ENCODE measurements around the gene CDC34. TPM values are rescaled to one million over a fixed set of nuclear protein-coding genes. Genes with fewer than 3 reads are reported as not detected.

Gene CDC34
- total RNA-seq, 1 donor from 2014 or later: 111 TPM

DNA sequence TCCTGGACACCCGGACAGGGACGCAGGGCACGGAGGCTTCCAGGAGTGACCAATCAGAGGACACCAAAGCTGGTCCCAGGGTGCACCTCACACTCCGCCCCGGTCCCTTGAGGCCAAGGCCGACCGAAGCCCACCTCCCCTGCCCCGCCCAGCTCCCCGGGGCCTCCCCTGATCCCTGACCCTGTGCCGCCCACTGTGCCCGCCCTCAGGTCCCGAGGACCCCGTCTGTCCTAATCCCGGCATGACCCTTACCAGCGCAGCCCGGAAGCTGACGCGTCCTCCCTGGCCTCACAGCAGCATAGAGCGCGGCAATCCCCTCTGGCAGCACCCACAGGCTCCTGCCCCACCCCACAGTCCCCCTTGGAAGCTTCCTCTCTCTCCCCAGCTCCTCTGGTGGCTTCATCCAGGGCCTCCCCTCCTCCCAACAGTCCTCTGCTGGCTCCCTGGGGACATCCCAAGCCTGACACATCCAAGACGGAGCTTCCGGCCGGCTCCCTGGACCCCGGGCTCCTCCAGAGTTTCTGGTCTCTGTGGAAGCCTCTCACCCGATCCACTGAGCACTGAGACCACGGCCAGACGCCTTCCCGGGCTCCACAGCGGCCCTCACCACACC, 7.4 kb upstream of the CDC34 start:
- DNase-seq: no peak

DNA sequence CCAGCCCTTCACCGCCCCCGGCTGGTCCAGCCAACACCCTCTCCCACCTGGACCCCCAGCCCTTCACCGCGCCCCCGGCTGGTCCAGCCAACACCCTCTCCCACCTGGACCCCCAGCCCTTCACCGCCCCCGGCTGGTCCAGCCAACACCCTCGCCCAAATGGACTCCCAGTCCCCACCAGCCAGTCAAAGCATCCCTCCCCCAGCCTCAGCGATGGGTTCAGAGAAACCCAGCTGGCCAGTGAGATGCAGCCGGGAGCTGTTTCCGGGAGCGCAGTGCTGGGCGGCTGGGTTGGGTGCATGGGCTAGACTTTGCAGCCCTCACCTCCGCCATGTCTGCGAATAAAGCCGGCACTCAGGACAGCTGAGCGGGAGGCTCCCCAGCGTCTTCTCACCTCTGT, 6.5 kb upstream of the CDC34 start:
- no peak for DNase-seq

DNA sequence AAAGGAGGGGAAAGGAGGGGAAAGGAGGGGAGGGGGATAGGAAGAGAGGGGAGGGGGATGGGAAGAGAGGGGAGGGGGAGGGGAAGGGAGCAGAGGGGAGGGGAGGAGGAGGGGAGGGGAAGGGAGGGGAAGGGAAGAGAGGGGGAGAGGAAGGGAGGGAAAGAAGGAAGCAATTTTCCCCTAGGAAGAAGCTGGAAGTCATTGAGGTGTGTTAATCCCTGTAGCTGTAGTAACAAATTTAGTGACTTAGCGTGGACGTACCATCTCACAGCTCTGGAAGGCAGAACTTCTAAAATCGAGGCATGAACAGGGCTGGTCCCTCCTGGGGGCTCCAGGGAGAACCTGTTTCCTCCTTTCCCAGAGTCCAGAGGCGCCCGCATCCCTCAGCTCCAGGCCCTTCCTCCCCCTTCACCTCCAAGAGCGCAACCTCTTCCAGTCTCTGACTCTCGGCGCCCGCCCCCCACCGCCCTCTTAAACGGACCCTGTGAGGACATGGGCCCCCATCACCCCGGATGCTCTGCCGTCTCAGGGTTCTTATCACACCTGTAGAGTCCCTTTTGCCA, 5.6 kb upstream of the CDC34 start:
- no peak for DNase-seq

DNA sequence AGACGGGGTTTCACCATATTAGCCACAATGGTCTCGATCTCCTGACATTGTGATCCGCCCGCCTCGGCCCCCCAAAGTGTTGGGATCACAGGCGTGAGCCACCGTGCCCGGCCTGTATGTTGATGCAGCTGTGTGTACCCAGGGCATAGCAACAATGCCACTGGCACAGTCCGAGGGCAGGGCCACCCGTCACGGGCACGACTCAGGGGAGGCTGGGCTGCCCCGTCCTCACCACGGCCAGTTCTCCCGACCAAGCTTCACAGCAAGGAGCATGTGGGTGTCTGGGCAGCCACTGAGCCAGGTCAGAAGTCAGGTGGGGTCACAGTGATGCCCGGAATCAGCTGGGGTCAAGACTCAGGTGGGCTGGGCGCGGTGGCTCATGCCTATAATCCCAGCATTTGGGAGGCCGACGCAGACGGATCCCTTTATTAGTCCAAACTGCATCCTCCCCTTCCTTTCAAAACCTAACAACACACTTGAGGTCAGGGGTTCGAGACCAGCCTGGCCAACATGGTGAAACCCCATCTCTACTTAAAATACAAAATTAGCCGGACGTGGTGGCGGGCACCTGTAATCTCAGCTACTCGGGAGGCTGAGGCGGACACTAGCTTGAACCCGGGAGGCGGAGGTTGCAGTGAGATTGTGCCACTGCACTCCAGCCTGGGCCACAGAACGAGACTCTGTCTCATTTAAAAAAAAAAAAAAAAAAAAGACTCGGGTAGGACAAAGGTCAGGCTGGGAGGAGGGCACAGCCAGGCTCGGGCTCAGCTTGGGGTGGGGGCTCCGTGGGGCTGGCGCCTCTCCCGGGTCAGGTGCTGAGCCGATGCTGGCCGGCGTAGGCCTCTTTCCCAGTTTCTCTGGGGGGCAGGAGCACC, 1.2 kb upstream of the CDC34 start:
- no peak for DNase-seq

DNA sequence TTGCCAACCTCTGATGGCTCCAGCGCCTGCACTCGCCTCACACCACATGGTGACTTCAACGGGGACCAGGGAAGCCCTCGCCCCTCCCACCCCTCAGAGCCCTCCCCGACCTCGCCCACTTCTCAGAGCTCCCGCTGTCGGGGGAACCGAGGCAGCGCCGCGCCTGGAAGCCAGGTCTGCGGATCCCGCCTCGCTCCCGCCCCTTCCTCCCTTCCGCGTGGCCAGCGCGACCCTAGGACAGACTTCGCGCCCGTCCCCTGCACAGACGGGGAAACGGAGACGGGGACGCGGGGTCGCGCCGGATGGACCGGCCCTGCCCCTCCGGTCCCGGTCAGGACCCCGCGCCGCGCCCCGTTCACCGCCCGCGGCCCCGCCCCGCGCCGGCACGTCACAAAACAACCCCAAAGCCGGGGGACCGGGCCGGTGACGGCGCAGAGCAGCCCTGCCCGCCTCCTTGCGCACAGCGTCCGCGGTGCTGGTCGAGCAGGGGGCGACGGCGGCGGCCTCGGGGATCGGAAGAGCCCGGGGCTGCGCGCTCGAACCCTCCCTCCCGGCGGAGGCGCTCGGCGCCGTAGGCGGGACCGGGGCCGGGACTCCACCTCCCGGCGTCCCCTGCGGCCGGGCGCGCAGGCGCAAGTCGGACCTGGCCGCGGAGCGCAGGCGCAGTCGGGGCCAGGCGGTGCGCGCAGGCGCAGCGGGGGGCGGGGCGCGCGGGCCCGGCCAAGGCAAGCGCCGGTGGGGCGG, 379 bp upstream of the CDC34 start:
- peak; percentile 86 for DNase-seq

DNA sequence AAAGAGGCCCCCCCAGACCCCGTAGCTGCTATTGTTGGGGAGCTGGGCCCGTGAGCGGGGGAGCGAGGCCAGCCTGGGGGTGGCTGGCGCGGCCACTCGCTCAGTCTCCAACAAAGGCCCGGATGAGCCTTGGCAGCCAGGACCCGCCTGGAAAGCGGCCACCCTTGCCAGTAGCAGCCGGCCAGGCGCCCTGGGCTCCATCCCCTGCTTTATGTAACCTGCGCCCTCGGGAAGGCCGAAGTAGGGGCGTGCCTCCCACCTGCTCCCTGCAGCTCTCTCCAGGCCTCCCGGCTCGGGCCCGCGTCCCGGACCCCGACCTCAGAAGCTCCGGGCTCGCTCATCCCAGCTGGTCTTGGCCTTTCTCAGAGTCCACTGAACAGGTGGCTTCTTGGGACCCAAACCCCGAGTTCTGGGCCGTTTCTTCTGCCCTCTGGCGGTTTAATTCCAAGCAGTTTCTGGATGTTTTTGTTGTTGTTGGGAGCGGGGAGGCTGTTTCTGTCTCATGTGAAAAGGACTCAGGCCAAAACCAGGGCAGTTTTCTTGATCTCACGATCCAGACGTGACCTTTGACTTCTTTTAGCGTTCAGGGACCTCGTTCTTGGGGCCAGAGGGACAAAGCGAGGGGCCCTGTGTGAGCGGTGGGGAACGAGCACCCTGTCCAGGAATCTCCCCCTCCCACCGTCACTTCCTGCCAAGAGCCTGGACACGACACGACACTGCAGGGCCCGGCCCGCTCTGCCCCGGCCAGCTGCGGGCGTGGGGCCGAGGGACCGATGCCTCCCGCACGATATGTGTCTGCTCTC, 1.2 kb downstream of the CDC34 start:
- peak; percentile 82 for DNase-seq

DNA sequence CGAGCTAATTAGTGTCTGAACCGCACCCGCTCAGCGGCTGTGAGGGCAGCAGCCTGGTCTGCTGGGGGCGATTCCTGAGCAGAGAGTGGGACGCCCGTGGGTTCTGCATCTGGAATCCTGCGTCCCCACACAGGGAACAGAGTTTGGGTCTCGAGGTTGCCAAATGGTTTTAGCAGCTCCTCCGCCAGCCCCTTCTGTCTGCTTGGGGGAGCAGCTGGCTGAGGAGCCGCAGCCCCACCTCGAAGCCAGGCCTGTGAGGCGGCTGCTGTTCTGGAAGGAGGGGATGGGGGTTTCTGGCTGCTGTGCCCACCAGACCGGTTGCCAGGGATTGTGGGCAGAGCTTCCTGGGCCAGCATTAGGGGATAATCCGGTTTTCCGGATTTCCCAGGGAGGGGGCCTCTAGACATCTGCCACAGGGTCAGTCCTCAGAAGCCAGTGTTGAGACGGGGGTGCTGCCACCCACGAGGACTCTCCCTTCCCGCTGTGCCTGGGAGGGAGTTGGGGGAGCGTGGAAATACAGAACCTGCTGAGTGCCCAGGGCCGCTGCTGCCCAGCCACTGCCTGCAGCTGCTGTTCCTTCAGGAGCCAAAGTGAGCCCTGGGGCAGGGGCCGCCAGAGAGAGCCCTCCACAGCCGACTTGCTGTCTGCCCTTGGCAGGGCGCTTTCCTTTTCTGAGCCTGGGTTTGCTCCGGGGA, 2.0 kb downstream of the CDC34 start:
- DNase-seq: peak; percentile 19

DNA sequence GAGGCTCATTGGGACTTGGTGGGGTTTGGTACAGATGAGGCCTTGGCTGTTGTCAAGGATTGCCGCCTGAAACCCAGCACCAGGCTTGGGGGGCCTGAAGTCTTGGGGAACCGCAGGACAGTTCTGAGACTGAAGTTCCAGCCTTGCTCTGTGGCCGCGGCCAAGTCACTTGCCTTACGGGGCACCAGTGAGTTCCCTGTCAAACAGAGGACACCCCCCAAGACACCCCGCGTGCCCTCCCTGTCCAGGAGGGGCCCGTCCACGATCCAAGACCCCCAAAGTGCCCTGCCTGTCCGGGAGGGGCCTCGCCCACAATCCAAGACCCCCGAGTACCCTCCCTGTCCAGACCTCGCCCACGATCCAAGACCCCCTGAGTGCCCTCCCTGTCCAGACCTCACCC, 2.5 kb downstream of the CDC34 start:
- DNase-seq: no peak

DNA sequence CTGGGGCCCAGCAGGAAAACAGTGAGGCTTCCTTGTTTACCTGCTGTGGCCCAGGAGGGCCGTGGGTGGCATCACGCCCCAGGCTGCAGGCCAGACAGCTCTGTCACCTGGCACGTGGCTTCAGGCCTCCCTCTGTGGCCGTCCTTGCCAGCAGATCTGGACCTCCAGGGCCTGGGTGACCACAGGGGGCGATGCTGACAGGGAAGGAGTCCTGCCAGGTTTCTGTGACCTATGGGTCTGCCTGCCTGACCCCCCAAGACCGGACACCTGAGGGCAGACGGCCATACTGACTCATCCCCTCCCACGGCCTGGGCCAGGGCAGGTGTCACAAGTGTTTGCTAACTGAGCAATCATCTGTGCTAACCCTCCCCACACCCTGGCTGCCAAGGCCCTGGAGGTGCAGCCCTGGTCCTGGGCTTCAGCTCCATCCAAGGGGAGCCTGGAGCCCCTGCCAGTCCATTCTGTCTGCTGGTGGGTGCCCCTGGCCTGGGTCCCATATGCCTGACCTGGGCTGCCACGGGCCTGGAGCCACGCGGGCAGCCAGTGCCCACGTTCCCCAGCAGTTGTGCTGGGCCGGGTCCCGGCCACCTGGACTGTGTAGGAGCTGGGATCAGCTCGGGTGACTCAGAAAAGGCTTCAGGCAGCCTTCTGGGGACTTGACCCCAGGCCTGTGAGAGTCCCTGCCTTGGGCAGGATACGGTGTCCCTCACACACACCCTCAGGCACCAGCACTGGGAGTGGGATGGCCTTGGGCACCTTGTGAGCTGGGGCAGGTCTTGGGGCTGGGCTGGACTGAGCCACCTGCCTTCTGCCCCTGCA, 3.7 kb downstream of the CDC34 start:
- peak; percentile 26 for DNase-seq

DNA sequence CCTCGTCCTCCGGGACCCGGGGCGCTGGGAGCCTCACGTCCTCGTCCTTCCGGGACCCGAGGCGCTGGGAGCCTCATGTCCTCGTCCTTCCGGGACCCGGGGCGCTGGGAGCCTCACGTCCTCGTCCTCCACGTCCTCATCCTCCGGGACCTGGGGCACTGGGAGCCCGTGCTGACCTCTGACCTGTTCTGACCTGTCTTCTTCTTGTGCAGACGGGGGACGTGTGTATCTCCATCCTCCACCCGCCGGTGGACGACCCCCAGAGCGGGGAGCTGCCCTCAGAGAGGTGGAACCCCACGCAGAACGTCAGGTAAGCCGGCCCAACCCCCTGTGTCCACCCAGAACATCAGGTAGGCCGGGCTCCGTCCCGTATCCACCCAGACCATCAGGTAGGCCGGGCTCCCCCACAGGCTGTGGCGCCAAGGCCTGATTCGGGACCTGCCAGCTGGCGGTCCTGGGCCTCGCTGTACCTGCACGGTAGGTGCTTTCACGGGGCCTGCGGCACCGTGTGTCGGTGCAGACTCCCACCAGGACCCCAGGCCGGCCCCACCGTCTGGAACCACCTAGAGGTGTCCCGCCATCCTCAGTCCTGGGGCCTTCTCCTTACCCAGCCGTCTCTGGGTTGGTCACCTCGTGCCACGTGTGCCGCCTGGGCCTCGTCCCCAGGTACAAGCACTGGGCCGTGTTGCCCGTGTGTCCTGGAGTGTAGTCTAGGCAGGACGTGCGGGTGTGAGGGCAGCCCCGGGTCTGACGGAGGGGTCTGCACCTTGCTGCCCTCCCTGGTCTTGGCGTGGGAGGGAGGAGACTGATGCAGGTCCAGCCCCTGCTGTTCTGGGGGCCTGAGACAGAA, 4.7 kb downstream of the CDC34 start:
- no peak for DNase-seq

DNA sequence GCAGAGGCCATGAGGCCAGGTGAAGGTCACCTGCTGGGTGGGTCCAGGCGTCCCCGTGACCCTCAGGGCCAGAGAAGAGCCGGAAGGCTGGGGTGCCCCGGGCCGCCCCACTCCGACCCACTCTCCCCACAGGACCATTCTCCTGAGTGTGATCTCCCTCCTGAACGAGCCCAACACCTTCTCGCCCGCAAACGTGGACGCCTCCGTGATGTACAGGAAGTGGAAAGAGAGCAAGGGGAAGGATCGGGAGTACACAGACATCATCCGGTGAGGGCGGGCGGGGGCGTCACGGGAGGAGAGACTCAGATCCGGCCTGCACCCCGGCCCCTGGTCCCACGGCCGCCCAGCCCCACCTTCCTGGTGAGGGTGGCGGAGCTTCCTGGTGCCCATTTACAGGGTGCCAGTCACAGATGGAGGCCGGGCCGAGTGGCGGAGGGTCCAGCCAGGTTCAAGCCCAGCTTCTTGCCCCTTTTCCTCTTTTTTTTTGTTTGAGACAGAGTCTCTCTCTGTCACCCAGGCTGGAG, 5.4 kb downstream of the CDC34 start:
- DNase-seq: no peak

DNA sequence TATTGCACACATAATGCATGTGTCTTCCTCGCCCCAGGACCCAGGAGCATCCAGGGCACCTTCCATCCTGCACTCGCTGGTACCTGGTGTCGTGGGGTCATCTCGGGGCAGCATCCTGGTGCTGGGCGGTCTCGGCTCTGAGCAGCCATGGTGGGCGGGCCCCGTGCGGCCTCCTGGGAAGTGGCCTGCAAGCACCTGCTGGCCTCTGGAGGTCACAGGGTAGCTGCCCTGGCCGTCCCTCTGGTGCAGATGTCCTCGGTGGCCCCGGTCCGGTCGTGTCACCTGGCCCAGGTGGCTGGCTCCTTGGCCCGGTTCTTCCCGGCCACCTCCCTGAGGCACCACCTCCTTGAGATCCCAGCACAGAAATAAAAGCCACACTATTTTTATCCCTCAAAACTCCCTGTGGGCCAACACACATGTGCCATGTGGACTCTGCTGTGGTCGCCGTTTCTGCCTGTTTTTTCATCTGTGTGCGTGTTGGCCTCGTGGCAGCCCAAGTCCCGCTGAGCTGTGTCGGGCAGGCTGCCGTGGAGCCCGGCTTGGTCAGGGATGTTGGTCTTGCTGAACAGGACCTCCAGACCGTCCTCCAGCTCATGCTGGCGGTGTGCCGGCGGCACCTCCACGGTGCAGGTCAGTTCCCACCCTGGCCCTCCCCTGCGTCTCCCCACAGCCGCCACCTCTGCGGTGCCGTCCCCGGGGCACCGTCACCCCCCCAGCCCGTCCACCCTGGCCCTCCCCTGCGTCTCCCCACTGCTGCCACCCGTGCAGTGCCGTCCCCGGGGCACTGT, 7.3 kb downstream of the CDC34 start:
- DNase-seq: no peak

DNA sequence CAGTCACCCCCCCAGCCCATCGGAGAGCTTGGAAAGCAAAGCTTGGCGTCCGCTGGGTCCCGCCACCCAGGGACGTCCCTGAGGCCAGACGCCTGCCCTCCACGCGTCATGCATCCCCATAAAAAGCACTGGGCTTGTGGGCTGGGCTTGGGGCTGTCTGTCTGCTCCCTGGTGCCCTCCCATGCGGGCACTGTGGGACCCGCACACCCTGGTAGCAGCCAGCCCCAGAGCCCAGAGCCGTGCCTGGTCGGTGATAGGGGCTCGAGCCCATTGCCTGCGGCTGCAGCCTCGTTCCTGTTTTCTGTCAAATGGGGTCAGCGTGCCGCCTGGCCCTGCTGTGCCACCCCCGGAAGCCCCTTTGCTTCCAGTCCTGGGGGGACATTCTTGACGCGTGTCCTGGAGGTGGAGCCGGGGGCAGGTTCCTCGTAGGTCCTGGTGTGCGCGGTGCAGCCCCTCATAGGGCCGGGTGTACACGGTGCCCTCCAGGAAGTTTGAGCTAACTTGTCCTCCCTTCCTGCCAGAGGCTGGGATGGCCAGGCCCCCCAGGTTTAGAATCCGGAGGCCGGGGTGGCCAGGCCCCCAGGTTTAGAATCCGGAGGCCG, 8.0 kb downstream of the CDC34 start:
- no peak for DNase-seq

DNA sequence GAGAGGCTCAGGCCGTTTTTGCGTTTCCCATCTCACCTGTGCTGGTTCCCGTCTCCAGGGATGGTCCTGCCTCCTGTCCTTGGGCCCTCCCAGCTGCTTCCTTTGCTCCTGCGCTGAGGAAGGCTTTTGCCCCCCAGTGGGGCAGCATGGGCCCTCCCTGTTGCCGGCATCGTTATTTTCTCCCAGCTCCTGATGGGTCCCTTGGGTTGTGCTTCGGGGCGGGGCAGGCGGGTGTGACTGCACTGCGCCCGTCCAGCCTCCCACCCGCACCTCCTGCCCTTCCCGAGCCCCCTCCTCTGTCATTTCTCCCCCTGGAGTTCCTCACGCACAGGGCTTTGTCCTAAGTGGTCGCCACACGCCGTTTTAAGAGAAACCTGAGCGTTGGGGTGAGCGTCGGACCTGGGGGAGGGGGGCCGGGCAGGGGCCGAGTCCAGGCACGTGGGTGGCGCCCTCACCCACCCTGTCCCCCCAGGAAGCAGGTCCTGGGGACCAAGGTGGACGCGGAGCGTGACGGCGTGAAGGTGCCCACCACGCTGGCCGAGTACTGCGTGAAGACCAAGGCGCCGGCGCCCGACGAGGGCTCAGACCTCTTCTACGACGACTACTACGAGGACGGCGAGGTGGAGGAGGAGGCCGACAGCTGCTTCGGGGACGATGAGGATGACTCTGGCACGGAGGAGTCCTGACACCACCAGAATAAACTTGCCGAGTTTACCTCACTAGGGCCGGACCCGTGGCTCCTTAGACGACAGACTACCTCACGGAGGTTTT, 9.5 kb downstream of the CDC34 start:
- DNase-seq: no peak

DNA sequence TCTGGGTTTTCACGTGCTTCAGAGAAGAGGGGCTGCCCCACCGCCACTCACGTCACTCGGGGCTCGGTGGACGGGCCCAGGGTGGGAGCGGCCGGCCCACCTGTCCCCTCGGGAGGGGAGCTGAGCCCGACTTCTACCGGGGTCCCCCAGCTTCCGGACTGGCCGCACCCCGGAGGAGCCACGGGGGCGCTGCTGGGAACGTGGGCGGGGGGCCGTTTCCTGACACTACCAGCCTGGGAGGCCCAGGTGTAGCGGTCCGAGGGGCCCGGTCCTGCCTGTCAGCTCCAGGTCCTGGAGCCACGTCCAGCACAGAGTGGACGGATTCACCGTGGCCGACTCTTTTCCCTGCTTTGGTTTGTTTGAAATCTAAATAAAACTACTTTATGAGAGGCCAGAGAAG, 10.1 kb downstream of the CDC34 start:
- no peak for DNase-seq

DNA sequence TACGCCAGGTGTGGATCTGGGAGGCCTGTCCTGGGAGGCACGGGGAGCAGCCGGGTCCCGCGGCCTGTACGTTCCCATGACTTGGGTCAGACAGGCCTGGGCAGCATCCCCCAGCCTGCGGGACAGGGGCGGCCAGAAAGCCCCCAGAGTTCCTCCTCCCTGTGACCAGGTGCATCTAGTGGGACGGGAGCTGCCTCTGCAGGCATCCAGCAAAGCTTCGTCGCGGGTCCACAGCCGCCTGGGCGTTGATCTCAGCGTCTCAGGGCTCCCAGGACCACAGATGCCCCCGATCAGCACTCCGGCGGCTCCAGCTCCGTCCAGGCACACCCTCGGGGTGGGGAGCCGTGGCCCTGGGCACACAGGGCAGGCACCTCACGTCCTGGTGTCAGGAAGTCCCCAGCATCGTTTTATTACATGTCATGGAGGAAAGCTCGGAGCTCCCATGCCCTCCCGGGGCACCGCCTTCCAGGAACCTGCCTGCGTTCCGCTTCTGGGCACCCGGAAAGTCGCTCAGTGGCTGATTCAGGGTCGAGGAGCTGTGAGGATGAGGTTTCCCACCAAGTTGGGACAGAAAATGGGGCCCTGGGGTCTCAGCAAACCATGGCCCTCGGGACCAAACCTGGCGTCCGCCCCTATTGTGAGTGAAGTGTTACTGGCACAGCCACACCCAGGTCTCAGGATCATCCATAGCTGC, 10.8 kb downstream of the CDC34 start:
- DNase-seq: no peak

All from dermis blood vessel endothelial cell (primary cell).